Measurements from ENCODE around the gene E2F4. TPM values are rescaled to one million over a fixed set of nuclear protein-coding genes. Genes with fewer than 3 reads are reported as not detected.

Gene E2F4
- total and polyA plus RNA-seq, 10 of the 15 experiments (the other 5 are each of a cell fraction or from before 2014, with no cell fraction given), result 11.7 to 132 (median 95.9) TPM

- TF ChIP-seq REST (IDR thresholded peaks at IDR 0.05; ENCODE audit: low read depth, low read length), result no peak
- TF ChIP-seq ZBTB33 (IDR thresholded peaks at IDR 0.05), result no peak
- no peak for TF ChIP-seq MLLT1 (IDR thresholded peaks at IDR 0.05)
- TF ChIP-seq CUX1 (IDR thresholded peaks at IDR 0.05; ENCODE audit: insufficient replicate concordance, low read depth, low read length), result no peak
- no peak for TF ChIP-seq KLF5 (IDR thresholded peaks at IDR 0.05; ENCODE audit: partially characterized antibody)
- no peak for TF ChIP-seq TCF12 (IDR thresholded peaks at IDR 0.05; ENCODE audit: low read depth, low read length)
- no peak for TF ChIP-seq ZNF622 (IDR thresholded peaks at IDR 0.05)
- TF ChIP-seq PKNOX1 (IDR thresholded peaks at IDR 0.05), result peak; percentile 63
- no peak for TF ChIP-seq ETV6 (conservative IDR thresholded peaks at IDR 0.05 in 1 of 2, IDR thresholded peaks at IDR 0.05 in 1 of 2; ENCODE audit: borderline replicate concordance in 1 of 2, low read depth in 1 of 2)
- no peak for TF ChIP-seq SRF (IDR thresholded peaks at IDR 0.05; ENCODE audit: low read depth in 2 of 2, low read length in 2 of 2)
- TF ChIP-seq RFX5 (IDR thresholded peaks at IDR 0.05; ENCODE audit: low read depth, low read length), result no peak
- TF ChIP-seq CREB1 (IDR thresholded peaks at IDR 0.05; ENCODE audit: low read depth), result peak; percentile 63
- TF ChIP-seq HDAC2 (IDR thresholded peaks at IDR 0.05), result no peak
- no peak for TF ChIP-seq SREBF1 (IDR thresholded peaks at IDR 0.05; ENCODE audit: low read length)
- no peak for TF ChIP-seq CBX5 (IDR thresholded peaks at IDR 0.05; ENCODE audit: low read depth)
Measured at GRCh38 chr16:67158637-67159600, 33.0 kb upstream of the E2F4 start (continued).
